Erythroblast (primary cell): ENCODE data around the gene POMT1.

Experiments
- GATA1 ChIP-seq: IDR thresholded peaks from 2 replicates; pipeline ENCODE4 v1.6.1; 2011; ENCODE audit warnings: low read depth, mild to moderate bottlenecking, control low read depth, low read length, moderate library complexity
- POLR2A ChIP-seq: IDR thresholded peaks from 2 replicates; pipeline ENCODE4 v1.6.1; 2011; ENCODE audit warnings: mild to moderate bottlenecking, low read length

- TF ChIP-seq POLR2A = no peak
- TF ChIP-seq GATA1 = no peak
Measured at GRCh38 chr9:131457746-131458145, 45.0 kb upstream of the POMT1 start.
